NB4 (cell line): ENCODE results near the gene ANKHD1.

Source experiments
- DNase-seq: peaks from one replicate; pipeline ENCODE4 v3.0.0; 2010; ENCODE audit warnings: low read depth
- H3K4me3 ChIP-seq: one replicate; pipeline ENCODE4 v1.5.1; 2011; ENCODE audit warnings: mild to moderate bottlenecking, low read depth, low read length, moderate library complexity
- CTCF ChIP-seq: IDR thresholded peaks from one replicate; pipeline ENCODE4 v1.5.1; 2012; ENCODE audit warnings: low read depth, low read length
- MAX ChIP-seq: IDR thresholded peaks from 2 replicates; pipeline ENCODE4 v1.6.1; 2011; ENCODE audit warnings: low read depth, low read length
- MYC ChIP-seq: IDR thresholded peaks from 2 replicates; pipeline ENCODE4 v1.6.1; 2011; ENCODE audit warnings: low read depth, low read length
- POLR2A ChIP-seq: IDR thresholded peaks from 2 replicates; pipeline ENCODE4 v1.6.1; 2011; ENCODE audit warnings: mild to moderate bottlenecking; ENCODE audit not compliant: insufficient read length; ENCODE audit errors: extremely low read depth

ANKHD1 gene

GRCh38 chr5:140399979-140400729, 1.5 kb upstream of the ANKHD1 start:
- peak overlapping the region; percentile 89 for H3K4me3 ChIP-seq
- TF ChIP-seq POLR2A (no peak), MYC (peak; percentile 60)
- DNase-seq: no peak

GRCh38 chr5:140400730-140401361, 787 bp upstream of the ANKHD1 start:
- DNase-seq: peak; percentile 93

GRCh38 chr5:140402258-140403074, 833 bp downstream of the ANKHD1 start:
- H3K4me3 ChIP-seq: peak overlapping the region; percentile 99
- DNase-seq: peak; percentile 77
- TF ChIP-seq CTCF: no peak
- peak; percentile 64 for TF ChIP-seq MAX

More at GRCh38 chr5:140400730-140401361, 787 bp upstream of the ANKHD1 start:
- H3K4me3 ChIP-seq: peak overlapping the region; percentile 89
- no peak for TF ChIP-seq CTCF
- TF ChIP-seq MYC: 0 out of 2 replicates have a peak, but pooled peaks have one; percentile 31
- peak; percentile 55; the same call in 1 of the 2 replicates for TF ChIP-seq MAX
- peak; percentile 56 for TF ChIP-seq POLR2A

- DNase-seq: no peak
- H3K4me3 ChIP-seq: peak overlapping the region; percentile 99
- no peak for TF ChIP-seq MAX
- no peak for TF ChIP-seq CTCF
- no peak for TF ChIP-seq MYC
- no peak for TF ChIP-seq POLR2A
These were observed 2.0 kb downstream of the ANKHD1 start for GRCh38 chr5:140403613-140404012.

GRCh38 chr5:140408750-140409241, 7.2 kb downstream of the ANKHD1 start:
- TF ChIP-seq MYC (no peak), POLR2A (no peak), CTCF (no peak), MAX (no peak)
- DNase-seq: no peak
- H3K4me3 ChIP-seq: no peak overlapping the region

GRCh38 chr5:140413230-140413629, 11.6 kb downstream of the ANKHD1 start:
- no peak for TF ChIP-seq MAX
- no peak for TF ChIP-seq MYC
- TF ChIP-seq CTCF: no peak
- no peak for TF ChIP-seq POLR2A
- no peak overlapping the region for H3K4me3 ChIP-seq
- DNase-seq: no peak
